Neutrophil (primary cell): ENCODE results near the gene ZNF708.
"Not testable (repeated sequence)": the region's sequence is repeated elsewhere in the genome, so short reads cannot be mapped to it uniquely, and the experiment has no call there.

Source experiments
- H3K27ac ChIP-seq: fragments of 200-600 bp; sonication (generic); 2 replicates; pipeline ENCODE4 v1.5.1; 2016; ENCODE audit warnings: mild to moderate bottlenecking, moderate library complexity
- H3K27me3 ChIP-seq: fragments of 200-600 bp; sonication (generic); 2 replicates; pipeline ENCODE4 v1.6.0; 2016; ENCODE audit warnings: mild to moderate bottlenecking
- H3K36me3 ChIP-seq: fragments of 200-600 bp; sonication (generic); 2 replicates; pipeline ENCODE4 v1.5.1; 2017
- H3K4me1 ChIP-seq, 2 experiments: fragments of 200-600 bp in 1 of 2; sonication (generic) in 1 of 2; 1 replicate in 1 of 2; 2 replicates in 1 of 2; pipeline versions ENCODE4 v1.5.1 to v1.6.1; 2013 to 2016; ENCODE audit warnings: low read depth in 1 of 2, low read length in 1 of 2, mild to moderate bottlenecking in 1 of 2, moderate library complexity in 1 of 2; ENCODE audit not compliant: control insufficient read depth in 1 of 2, insufficient read depth in 1 of 2
- H3K4me3 ChIP-seq, 2 experiments: fragments of 200-600 bp in 1 of 2; sonication (generic) in 1 of 2; 1 replicate in 1 of 2; 2 replicates in 1 of 2; pipeline ENCODE4 v1.5.1; 2013 to 2016; ENCODE audit warnings: low read depth in 1 of 2, low read length in 1 of 2, mild to moderate bottlenecking in 1 of 2, moderate library complexity in 1 of 2
- H3K9me3 ChIP-seq: fragments of 200-600 bp; sonication (generic); 2 replicates; pipeline ENCODE4 v1.5.1; 2016
- CTCF ChIP-seq: fragments of 200-600 bp; sonication (generic); IDR thresholded peaks from 2 replicates; pipeline ENCODE4 v1.5.1; 2016; ENCODE audit warnings: antibody characterized with exemption

The ZNF708 gene

GRCh38 chr19:21264891-21265290, 64.3 kb downstream of the ZNF708 start:
- no peak overlapping the region for H3K27ac ChIP-seq
- no peaks in the 10 kb centered on the region for H3K27me3 ChIP-seq
- H3K9me3 ChIP-seq: peaks cover 3% of the 10 kb centered on the region
- no peaks in the 10 kb centered on the region for H3K4me1 ChIP-seq
- TF ChIP-seq CTCF: no peak
- H3K36me3 ChIP-seq: no peaks in the 10 kb centered on the region
- H3K4me3 ChIP-seq: no peak overlapping the region

DNA sequence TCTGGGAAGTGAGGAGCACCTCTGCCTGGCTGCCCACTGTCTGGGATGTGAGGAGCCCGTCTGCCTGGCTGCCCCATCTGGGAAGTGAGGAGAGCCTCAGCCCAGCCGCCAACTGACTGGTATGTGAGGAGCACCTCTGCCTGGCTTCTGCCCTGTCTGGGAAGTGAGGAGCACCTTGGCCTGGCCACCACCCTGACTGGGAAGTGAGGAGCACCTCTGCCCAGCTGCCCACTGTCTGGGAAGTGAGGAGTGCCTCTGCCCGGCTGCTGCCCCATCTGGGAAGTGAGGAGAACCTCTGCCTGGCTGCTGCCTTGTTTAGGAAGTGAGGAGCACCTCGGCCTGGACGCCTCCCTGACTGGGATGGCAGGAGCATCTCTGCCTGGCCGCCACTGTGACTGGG, 64.8 kb downstream of the ZNF708 start:
- Histone ChIP-seq H3K4me1 (no peaks in the 10 kb centered on the region), H3K27me3 (no peaks in the 10 kb centered on the region), H3K27ac (no peak overlapping the region), H3K36me3 (no peaks in the 10 kb centered on the region), H3K9me3 (peaks cover 3% of the 10 kb centered on the region), H3K4me3 (no peak overlapping the region)
- no peak for TF ChIP-seq CTCF

GRCh38 chr19:21260848-21261381, 68.3 kb downstream of the ZNF708 start:
- H3K27ac ChIP-seq, H3K4me3 ChIP-seq, H3K27me3 ChIP-seq, H3K9me3 ChIP-seq, H3K36me3 ChIP-seq, H3K4me1 ChIP-seq: not testable (repeated sequence)

GRCh38 chr19:21260164-21260847, 68.9 kb downstream of the ZNF708 start:
- Histone ChIP-seq H3K27me3 (no peaks in the 10 kb centered on the region), H3K27ac (no peak overlapping the region), H3K9me3 (peaks cover 3% of the 10 kb centered on the region), H3K4me3 (no peak overlapping the region), H3K4me1 (no peaks in the 10 kb centered on the region), H3K36me3 (no peaks in the 10 kb centered on the region)
- no peak for TF ChIP-seq CTCF

GRCh38 chr19:21259421-21260124, 69.6 kb downstream of the ZNF708 start:
- H3K27ac ChIP-seq, H3K9me3 ChIP-seq, H3K27me3 ChIP-seq, H3K4me3 ChIP-seq, H3K4me1 ChIP-seq, H3K36me3 ChIP-seq: not testable (repeated sequence)

GRCh38 chr19:21256722-21257121, 72.5 kb downstream of the ZNF708 start:
- Histone ChIP-seq H3K27me3 (no peaks in the 10 kb centered on the region), H3K4me1 (no peaks in the 10 kb centered on the region), H3K4me3 (no peak overlapping the region), H3K27ac (no peak overlapping the region), H3K36me3 (no peaks in the 10 kb centered on the region), H3K9me3 (no peaks in the 10 kb centered on the region)
- TF ChIP-seq CTCF: no peak
